ENCODE results near the gene AR. TPM values are rescaled to one million over a fixed set of nuclear protein-coding genes. Genes with fewer than 3 reads are reported as not detected.
A peak's percentile ranks its signal among the peaks of the same experiment; 100 is the strongest.

AR gene
- total RNA-seq, 1 experiment from 2014 or later, result not detected

GRCh38 chrX:67546496-67547423, 2.9 kb downstream of the AR start:
- Histone ChIP-seq H3K79me2 (ENCODE audit: low read length) (no peaks in the 10 kb centered on the region), H3K9ac (ENCODE audit: low read length) (no peak overlapping the region), H2AFZ (ENCODE audit: low read length) (no peak overlapping the region), H3K4me1 (ENCODE audit: insufficient read depth, low read length) (no peaks in the 10 kb centered on the region), H3F3A (ENCODE audit: low read length, unreplicated experiment) (no peaks in the 10 kb centered on the region), H3K36me3 (ENCODE audit: low read depth, low read length) (no peaks in the 10 kb centered on the region), H3K27me3 (ENCODE audit: low read length) (peaks cover 57% of the 10 kb centered on the region), H3K27ac (ENCODE audit: low read length) (no peak overlapping the region), H3K4me3 (ENCODE audit: low read length) (no peak overlapping the region), H3K9me2 (replicated peaks; ENCODE audit: low read length) (no peaks in the 10 kb centered on the region), H3K9me3 (ENCODE audit: low read length) (no peaks in the 10 kb centered on the region), H4K20me1 (ENCODE audit: low read length) (no peaks in the 10 kb centered on the region), H3K4me2 (ENCODE audit: low read length) (no peak overlapping the region)
- intact Hi-C loops (cut with micrococcal nuclease), result no loop called here
- DNase-seq (no peak), ATAC-seq (no peak)
- ChIA-PET POLR2A (ENCODE audit: unreplicated experiment) (no interaction called here), CTCF (no interaction called here)
- TF ChIP-seq EZH2 (IDR thresholded peaks at IDR 0.05; ENCODE audit: low read length, unreplicated experiment) (no peak), EZH2phosphoT487 (IDR thresholded peaks at IDR 0.05; ENCODE audit: borderline replicate concordance, low read length) (no peak), CTCF (conservative IDR thresholded peaks at IDR 0.05; ENCODE audit: low read depth, low read length) (no peak)
- BruUV-seq (replicated peaks), result no TSS peak

GRCh38 chrX:67555578-67556203, 11.9 kb downstream of the AR start:
- intact Hi-C loops (cut with micrococcal nuclease), result no loop called here
- Histone ChIP-seq H3K36me3 (ENCODE audit: low read depth, low read length) (no peaks in the 10 kb centered on the region), H3K27me3 (ENCODE audit: low read length) (no peaks in the 10 kb centered on the region), H4K20me1 (ENCODE audit: low read length) (no peaks in the 10 kb centered on the region), H3K4me3 (ENCODE audit: low read length) (no peak overlapping the region), H3K79me2 (ENCODE audit: low read length) (no peaks in the 10 kb centered on the region), H3K4me2 (ENCODE audit: low read length) (no peak overlapping the region), H3K9me3 (ENCODE audit: low read length) (no peaks in the 10 kb centered on the region), H2AFZ (ENCODE audit: low read length) (no peak overlapping the region), H3K4me1 (ENCODE audit: insufficient read depth, low read length) (no peaks in the 10 kb centered on the region), H3F3A (ENCODE audit: low read length, unreplicated experiment) (no peaks in the 10 kb centered on the region), H3K9ac (ENCODE audit: low read length) (no peak overlapping the region), H3K27ac (ENCODE audit: low read length) (no peak overlapping the region), H3K9me2 (replicated peaks; ENCODE audit: low read length) (no peaks in the 10 kb centered on the region)
- ATAC-seq (no peak), DNase-seq (peak; percentile 10)
- CTCF ChIA-PET, result no interaction called here
- TF ChIP-seq CTCF (conservative IDR thresholded peaks at IDR 0.05; ENCODE audit: low read depth, low read length) (peak; percentile 66), EZH2phosphoT487 (IDR thresholded peaks at IDR 0.05; ENCODE audit: borderline replicate concordance, low read length) (no peak), EZH2 (IDR thresholded peaks at IDR 0.05; ENCODE audit: low read length, unreplicated experiment) (no peak)
- POLR2A ChIA-PET (ENCODE audit: unreplicated experiment), result no interaction called here
- BruUV-seq (replicated peaks), result no TSS peak

- H3K36me3 ChIP-seq (ENCODE audit: low read depth, low read length), result no peaks in the 10 kb centered on the region
- no peak overlapping the region for H3K4me2 ChIP-seq (ENCODE audit: low read length)
- ATAC-seq, result no peak
- no peak overlapping the region for H3K9ac ChIP-seq (ENCODE audit: low read length)
- ChIA-PET CTCF (no interaction called here), POLR2A (ENCODE audit: unreplicated experiment) (no interaction called here)
- intact Hi-C loops (cut with micrococcal nuclease), result no loop called here
- H2AFZ ChIP-seq (ENCODE audit: low read length), result no peak overlapping the region
- H3K79me2 ChIP-seq (ENCODE audit: low read length), result no peaks in the 10 kb centered on the region
- no TSS peak for BruUV-seq (replicated peaks)
- no peaks in the 10 kb centered on the region for H3K27me3 ChIP-seq (ENCODE audit: low read length)
- H3K4me1 ChIP-seq (ENCODE audit: insufficient read depth, low read length), result no peaks in the 10 kb centered on the region
- no peak overlapping the region for H3K27ac ChIP-seq (ENCODE audit: low read length)
- no peak for TF ChIP-seq EZH2phosphoT487 (IDR thresholded peaks at IDR 0.05; ENCODE audit: borderline replicate concordance, low read length)
- no peak for TF ChIP-seq CTCF (conservative IDR thresholded peaks at IDR 0.05; ENCODE audit: low read depth, low read length)
- TF ChIP-seq EZH2 (IDR thresholded peaks at IDR 0.05; ENCODE audit: low read length, unreplicated experiment), result no peak
- DNase-seq, result no peak
- no peak overlapping the region for H3K4me3 ChIP-seq (ENCODE audit: low read length)
- H4K20me1 ChIP-seq (ENCODE audit: low read length), result no peaks in the 10 kb centered on the region
- H3K9me3 ChIP-seq (ENCODE audit: low read length), result no peaks in the 10 kb centered on the region
- no peaks in the 10 kb centered on the region for H3F3A ChIP-seq (ENCODE audit: low read length, unreplicated experiment)
- no peaks in the 10 kb centered on the region for H3K9me2 ChIP-seq (replicated peaks; ENCODE audit: low read length)
Measured at GRCh38 chrX:67558267-67558666, 14.4 kb downstream of the AR start.
